ENCODE measurements around the gene MAP7D3. TPM values are rescaled to one million over a fixed set of nuclear protein-coding genes. Genes with fewer than 3 reads are reported as not detected.

MAP7D3 gene
- polyA plus RNA-seq, 1 donor from 2014 or later: 0.68 TPM

- H3K9me3 ChIP-seq (ENCODE audit: low read length): no peaks in the 10 kb centered on the region
- no peak overlapping the region for H3K9ac ChIP-seq (ENCODE audit: low read length)
- no peaks in the 10 kb centered on the region for H3K27me3 ChIP-seq (ENCODE audit: insufficient read depth, low read depth, low read length)
- H3K27ac ChIP-seq (ENCODE audit: low read length): no peak overlapping the region
- H3K4me3 ChIP-seq (ENCODE audit: low read length): no peak overlapping the region
- H3K36me3 ChIP-seq (ENCODE audit: insufficient read depth, low read length): no peaks in the 10 kb centered on the region
- no peak overlapping the region for H3K4me2 ChIP-seq (ENCODE audit: low read length)
- TF ChIP-seq REST (IDR thresholded peaks at IDR 0.05; ENCODE audit: borderline replicate concordance) (no peak), SMC3 (conservative IDR thresholded peaks at IDR 0.05; ENCODE audit: poor library complexity) (no peak), RAD21 (conservative IDR thresholded peaks at IDR 0.05) (no peak)
- no peaks in the 10 kb centered on the region for H3K9me2 ChIP-seq (ENCODE audit: insufficient read depth, low read length)
- no peaks in the 10 kb centered on the region for H3K79me2 ChIP-seq (replicated peaks; ENCODE audit: insufficient read depth, low read length)
- H2AFZ ChIP-seq (ENCODE audit: low read depth, low read length): no peak overlapping the region
- no peaks in the 10 kb centered on the region for H3F3A ChIP-seq (ENCODE audit: insufficient read depth, low read length, poor library complexity, severe bottlenecking)
- H4K20me1 ChIP-seq (ENCODE audit: insufficient read depth): no peaks in the 10 kb centered on the region
These were observed 31.3 kb downstream of the MAP7D3 start for GRCh38 chrX:136219893-136220292.

- no peaks in the 10 kb centered on the region for H3F3A ChIP-seq (ENCODE audit: insufficient read depth, low read length, poor library complexity, severe bottlenecking)
- no peak for TF ChIP-seq RAD21 (conservative IDR thresholded peaks at IDR 0.05)
- TF ChIP-seq EZH2 (IDR thresholded peaks at IDR 0.05; ENCODE audit: borderline replicate concordance, insufficient read depth, low read length, poor library complexity, severe bottlenecking): no peak
- no peak for TF ChIP-seq CTCF (IDR thresholded peaks at IDR 0.05; ENCODE audit: poor library complexity, severe bottlenecking)
- no peak for TF ChIP-seq MXI1 (conservative IDR thresholded peaks at IDR 0.05; ENCODE audit: poor library complexity, severe bottlenecking)
- TF ChIP-seq SMC3 (conservative IDR thresholded peaks at IDR 0.05; ENCODE audit: poor library complexity): no peak
- no peak for TF ChIP-seq REST (IDR thresholded peaks at IDR 0.05; ENCODE audit: borderline replicate concordance)
- TF ChIP-seq POLR2AphosphoS5 (IDR thresholded peaks at IDR 0.05): no peak
- TF ChIP-seq TAF1 (IDR thresholded peaks at IDR 0.05; ENCODE audit: low read depth): no peak
- no peak for TF ChIP-seq EP300 (conservative IDR thresholded peaks at IDR 0.05; ENCODE audit: poor library complexity, severe bottlenecking)
- no peaks in the 10 kb centered on the region for H3K9me3 ChIP-seq (ENCODE audit: low read length)
These were observed 35.6 kb downstream of the MAP7D3 start for GRCh38 chrX:136215559-136215958.

More at GRCh38 chrX:136215559-136215958, 35.6 kb downstream of the MAP7D3 start:
- Histone ChIP-seq H3K4me2 (ENCODE audit: low read length) (no peak overlapping the region), H3K36me3 (ENCODE audit: insufficient read depth, low read length) (no peaks in the 10 kb centered on the region), H3K27me3 (ENCODE audit: insufficient read depth, low read depth, low read length) (no peaks in the 10 kb centered on the region), H3K9ac (ENCODE audit: low read length) (no peak overlapping the region), H2AFZ (ENCODE audit: low read depth, low read length) (no peak overlapping the region), H3K9me2 (ENCODE audit: insufficient read depth, low read length) (no peaks in the 10 kb centered on the region), H3K79me2 (replicated peaks; ENCODE audit: insufficient read depth, low read length) (no peaks in the 10 kb centered on the region), H3K4me3 (ENCODE audit: low read length) (no peak overlapping the region), H3K27ac (ENCODE audit: low read length) (no peak overlapping the region), H4K20me1 (ENCODE audit: insufficient read depth) (no peaks in the 10 kb centered on the region)

Measured in neural cell (in vitro differentiated cells).